Lower lobe of right lung (tissue), 2 donors: ENCODE results near the gene SDC4. TPM values are rescaled to one million over a fixed set of nuclear protein-coding genes. Genes with fewer than 3 reads are reported as not detected.

Source experiments
- ATAC-seq, 2 donors: fragments of 200-7000 bp; cut with Tn5 transposase; one replicate each; pipeline ENCODE4 v1.9.1; 2020 to 2022; ENCODE audit warnings: mild to moderate bottlenecking in 2 of 2, moderate library complexity in 2 of 2
- DNase-seq: peaks from one replicate; pipeline ENCODE4 v3.0.0-alpha.2; 2020
- H3K27ac ChIP-seq: fragments of 200-600 bp; one replicate; pipeline ENCODE4 v1.8.0; 2022
- H3K27me3 ChIP-seq: fragments of 200-600 bp; one replicate; pipeline ENCODE4 v1.8.0; 2022; ENCODE audit warnings: low read depth
- H3K36me3 ChIP-seq: fragments of 200-600 bp; one replicate; pipeline ENCODE4 v1.8.0; 2022; ENCODE audit warnings: mild to moderate bottlenecking
- H3K4me1 ChIP-seq: fragments of 200-600 bp; one replicate; pipeline ENCODE4 v1.8.0; 2022
- H3K4me3 ChIP-seq: fragments of 200-600 bp; one replicate; pipeline ENCODE4 v1.8.0; 2022; ENCODE audit warnings: mild to moderate bottlenecking
- H3K9me3 ChIP-seq: fragments of 200-600 bp; one replicate; pipeline ENCODE4 v1.8.0; 2022
- intact Hi-C: fragments of 100-400 bp; cut with DNase I; formaldehyde crosslinking; loops from one replicate; pipeline ENCODE4 v1.11.0; 2022
- total RNA-seq: library from RNA; stranded (reverse); fragmentation: NEBNext Ultra II Directional; extraction: Animal tissue kit (Norgen Biotek cat#: 25700); gene quantifications from one replicate; pipeline ENCODE4 v1.2.1, GENCODE V29; 2021
- TF ChIP-seq, protein P1 (sequence below): fragments of 200-600 bp; IDR thresholded peaks from one replicate; pipeline ENCODE4 v1.8.0; 2022; ENCODE audit warnings: antibody characterized with exemption, mild to moderate bottlenecking
- donor health status: DM: no; HTN: yes; CAD: no; lungs with severe emphysema.

The SDC4 gene
- total RNA-seq, 1 donor from 2014 or later, result 259 TPM

DNA sequence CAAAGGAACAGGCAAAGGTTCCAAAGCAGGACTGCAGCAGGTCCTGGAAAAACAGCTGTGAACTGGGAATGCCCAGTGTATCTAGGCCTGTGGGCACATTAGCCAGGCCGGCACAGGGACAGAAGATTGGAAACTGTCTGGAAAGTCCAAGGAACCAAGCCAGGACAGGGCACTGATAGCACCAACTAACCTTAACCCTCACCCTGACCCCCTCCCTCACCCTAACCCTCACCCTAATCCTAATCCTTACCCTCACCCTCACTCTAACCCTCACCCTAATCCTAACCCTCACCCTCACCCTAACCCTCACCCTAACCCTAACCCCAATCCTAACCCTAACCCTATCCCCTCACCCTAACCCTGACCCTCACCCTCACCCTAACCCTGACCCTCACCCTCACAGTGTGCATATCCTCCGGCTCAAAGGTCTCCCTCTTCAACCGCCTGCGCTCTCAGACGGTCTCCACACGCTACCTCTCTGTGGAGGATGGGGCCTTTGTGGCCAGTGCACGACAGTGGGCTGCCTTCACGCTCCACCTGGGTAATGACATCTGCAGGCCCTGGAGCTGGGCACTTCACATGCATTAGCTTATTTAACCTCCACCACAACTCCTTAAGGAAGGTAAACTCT lies 35.0 kb downstream of the SDC4 start:
- TF ChIP-seq, protein P1, sequence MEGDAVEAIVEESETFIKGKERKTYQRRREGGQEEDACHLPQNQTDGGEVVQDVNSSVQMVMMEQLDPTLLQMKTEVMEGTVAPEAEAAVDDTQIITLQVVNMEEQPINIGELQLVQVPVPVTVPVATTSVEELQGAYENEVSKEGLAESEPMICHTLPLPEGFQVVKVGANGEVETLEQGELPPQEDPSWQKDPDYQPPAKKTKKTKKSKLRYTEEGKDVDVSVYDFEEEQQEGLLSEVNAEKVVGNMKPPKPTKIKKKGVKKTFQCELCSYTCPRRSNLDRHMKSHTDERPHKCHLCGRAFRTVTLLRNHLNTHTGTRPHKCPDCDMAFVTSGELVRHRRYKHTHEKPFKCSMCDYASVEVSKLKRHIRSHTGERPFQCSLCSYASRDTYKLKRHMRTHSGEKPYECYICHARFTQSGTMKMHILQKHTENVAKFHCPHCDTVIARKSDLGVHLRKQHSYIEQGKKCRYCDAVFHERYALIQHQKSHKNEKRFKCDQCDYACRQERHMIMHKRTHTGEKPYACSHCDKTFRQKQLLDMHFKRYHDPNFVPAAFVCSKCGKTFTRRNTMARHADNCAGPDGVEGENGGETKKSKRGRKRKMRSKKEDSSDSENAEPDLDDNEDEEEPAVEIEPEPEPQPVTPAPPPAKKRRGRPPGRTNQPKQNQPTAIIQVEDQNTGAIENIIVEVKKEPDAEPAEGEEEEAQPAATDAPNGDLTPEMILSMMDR, result no peak
- Histone ChIP-seq H3K4me3 (no peak overlapping the region), H3K27ac (no peak overlapping the region), H3K9me3 (no peaks in the 10 kb centered on the region), H3K27me3 (peaks cover 52% of the 10 kb centered on the region), H3K36me3 (no peaks in the 10 kb centered on the region), H3K4me1 (no peaks in the 10 kb centered on the region)
- no peak for ATAC-seq
- intact Hi-C loops, result no loop called here
- no peak for DNase-seq

DNA sequence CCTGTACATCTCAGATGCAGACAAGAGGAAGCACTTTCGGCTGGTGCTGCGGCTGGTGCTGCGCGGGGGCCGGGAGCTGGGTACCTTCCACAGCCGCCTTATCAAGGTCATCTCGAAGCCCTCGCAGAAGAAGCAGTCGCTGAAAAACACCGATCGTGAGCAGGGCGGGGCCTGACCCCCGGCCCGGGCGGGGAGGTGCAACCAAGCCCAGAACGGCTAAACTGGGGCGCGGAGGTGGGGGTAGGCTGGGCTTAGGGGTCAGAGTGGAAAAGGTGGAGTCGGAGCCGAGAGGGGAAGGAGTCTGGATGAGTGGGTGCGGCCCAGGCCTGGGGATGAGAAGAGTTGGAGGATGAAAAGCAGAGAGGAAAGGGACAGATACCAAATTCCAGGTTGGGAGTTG lies 36.0 kb downstream of the SDC4 start:
- Histone ChIP-seq H3K9me3 (no peaks in the 10 kb centered on the region), H3K36me3 (no peaks in the 10 kb centered on the region), H3K4me3 (no peak overlapping the region), H3K27me3 (peaks cover 58% of the 10 kb centered on the region), H3K4me1 (no peaks in the 10 kb centered on the region), H3K27ac (no peak overlapping the region)
- intact Hi-C loops, result no loop called here
- ATAC-seq, result no peak
- DNase-seq, result no peak
- TF ChIP-seq, protein P1, result no peak

DNA sequence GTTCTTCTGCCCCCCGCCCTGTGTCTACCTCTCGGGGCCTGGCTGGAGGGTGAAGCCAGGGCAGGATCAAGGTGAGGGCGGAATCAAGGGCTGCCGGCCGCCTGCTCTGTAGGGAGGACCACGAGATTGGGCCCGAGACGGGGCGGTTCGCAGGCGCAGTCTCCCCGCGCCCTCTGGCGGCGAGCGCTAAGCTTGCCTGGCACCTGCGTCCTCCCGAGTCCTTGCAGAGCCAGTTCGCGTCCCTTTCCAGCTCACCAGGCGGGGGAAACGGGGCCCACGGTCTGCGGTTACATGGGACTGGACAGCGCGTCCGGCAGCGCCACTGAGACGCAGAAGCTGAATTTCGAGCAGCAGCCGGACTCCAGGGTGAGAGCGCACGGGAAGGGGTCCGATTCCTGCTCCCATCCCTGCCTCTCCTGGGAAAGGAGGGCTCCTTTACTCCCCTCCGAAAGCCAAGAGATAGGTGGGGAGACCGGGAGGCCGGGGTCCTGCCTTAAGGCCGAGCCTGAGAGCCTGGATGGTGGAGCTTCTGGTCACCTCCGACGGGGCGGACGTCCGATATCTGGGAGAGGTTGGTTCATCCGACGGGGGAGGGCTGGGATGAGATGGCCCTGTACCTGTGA lies 36.5 kb downstream of the SDC4 start:
- TF ChIP-seq, protein P1, result peak; percentile 81
- peak; percentile 77 to 80 for ATAC-seq
- peak; percentile 83 for DNase-seq
- intact Hi-C loops, result no loop called here
- Histone ChIP-seq H3K36me3 (no peaks in the 10 kb centered on the region), H3K27me3 (peaks cover 62% of the 10 kb centered on the region), H3K4me3 (no peak overlapping the region), H3K4me1 (no peaks in the 10 kb centered on the region), H3K9me3 (no peaks in the 10 kb centered on the region), H3K27ac (no peak overlapping the region)

DNA sequence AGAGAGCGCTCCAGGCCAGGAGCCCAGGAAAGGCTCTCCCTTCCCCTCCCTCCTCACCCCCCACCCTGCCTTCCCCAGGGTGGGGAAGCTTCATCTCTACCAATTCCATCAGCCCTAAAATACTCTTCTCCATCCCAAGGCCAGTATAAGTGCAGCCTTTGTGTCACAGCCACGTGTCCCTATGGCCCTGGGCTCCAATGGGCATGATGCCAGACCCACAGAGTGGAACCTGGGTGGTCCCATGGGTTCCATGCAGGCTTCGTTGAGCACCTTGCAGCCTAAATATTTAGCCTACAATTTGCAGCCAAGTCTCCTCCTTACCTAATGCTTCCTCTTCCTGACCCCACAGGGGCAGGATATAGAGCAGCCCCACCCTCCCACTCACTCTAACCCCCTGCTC lies 39.1 kb downstream of the SDC4 start:
- Histone ChIP-seq H3K9me3 (no peaks in the 10 kb centered on the region), H3K36me3 (no peaks in the 10 kb centered on the region), H3K4me1 (no peaks in the 10 kb centered on the region), H3K4me3 (no peak overlapping the region), H3K27ac (no peak overlapping the region), H3K27me3 (peaks cover 68% of the 10 kb centered on the region)
- TF ChIP-seq, protein P1, result no peak
- DNase-seq, result no peak
- intact Hi-C loops, result no loop called here
- no peak for ATAC-seq

DNA sequence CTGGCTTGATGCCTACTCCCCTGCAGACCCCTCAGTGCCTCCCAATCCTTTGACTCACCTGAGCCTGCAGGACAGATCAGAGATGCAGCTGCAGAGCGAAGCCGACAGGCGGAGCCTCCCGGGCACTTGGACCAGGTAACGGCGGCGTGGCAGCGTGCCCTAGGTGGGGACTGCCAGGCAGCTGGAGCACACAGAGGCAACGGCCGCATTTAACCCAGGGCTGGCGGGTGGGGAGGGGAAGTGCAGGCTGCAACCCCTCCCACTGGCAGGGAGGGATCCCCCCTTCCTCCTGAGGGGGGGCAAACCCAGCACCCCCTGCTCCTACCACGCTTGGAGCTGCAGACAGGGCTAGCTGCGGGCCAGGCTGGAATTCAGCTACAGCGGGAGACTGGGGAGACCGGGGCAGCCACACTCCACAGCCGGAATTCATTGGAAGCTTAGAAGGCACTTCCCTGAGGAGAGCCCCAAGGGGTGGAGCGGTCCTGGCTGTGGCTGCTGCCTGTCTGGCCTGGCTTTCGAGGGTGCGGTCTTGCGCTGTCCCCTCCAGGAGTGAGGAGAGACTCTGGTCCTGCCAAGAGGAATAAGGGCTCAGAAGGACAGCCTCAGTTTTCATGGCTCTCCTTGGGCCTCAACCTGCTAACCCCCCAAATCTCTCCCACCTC lies 40.0 kb downstream of the SDC4 start, which contains the start of gene MATN4:
TSS of gene MATN4 (minus strand) at position 183 of the 662 bp plus-strand sequence. CDS start 2,717 bp downstream, outside the sequence.
- H3K27ac ChIP-seq, result no peak within 1 kb of the TSS
- intact Hi-C loops, result no loop called here
- no peaks in the 10 kb centered on the region for H3K9me3 ChIP-seq
- TF ChIP-seq, protein P1, result peak; percentile 10
- ATAC-seq, result peak; percentile 51 to 79
- H3K4me3 ChIP-seq, result no peak within 1 kb of the TSS
- peak; percentile 67 for DNase-seq
- H3K36me3 ChIP-seq, result no peaks in the 10 kb centered on the region
- H3K27me3 ChIP-seq, result peaks cover 67% of the 10 kb centered on the region
- no peaks in the 10 kb centered on the region for H3K4me1 ChIP-seq
